Femur (tissue), 1 donor: ENCODE measurements around the gene INSYN1.

Experiments
- DNase-seq: peaks from one replicate; pipeline ENCODE4 v3.0.0-alpha.2; 2017

INSYN1 gene

GRCh38 chr15:73773428-73773827 is 20.3 kb upstream of the INSYN1 start:
- DNase-seq: no peak

GRCh38 chr15:73771385-73772045 is 18.4 kb upstream of the INSYN1 start:
- no peak for DNase-seq

GRCh38 chr15:73770050-73770449 is 16.9 kb upstream of the INSYN1 start:
- no peak for DNase-seq

GRCh38 chr15:73767806-73768501 is 14.8 kb upstream of the INSYN1 start:
- DNase-seq: no peak

GRCh38 chr15:73766598-73766997 is 13.4 kb upstream of the INSYN1 start:
- DNase-seq: no peak

GRCh38 chr15:73765778-73766177 is 12.6 kb upstream of the INSYN1 start:
- no peak for DNase-seq

- DNase-seq: no peak
Observed at GRCh38 chr15:73763931-73764330, 10.8 kb upstream of the INSYN1 start.

- DNase-seq: no peak
Observed at GRCh38 chr15:73760330-73761329, 7.5 kb upstream of the INSYN1 start.

- DNase-seq: no peak
Observed at GRCh38 chr15:73758461-73758860, 5.3 kb upstream of the INSYN1 start.

- DNase-seq: no peak
Observed at GRCh38 chr15:73757571-73757970, 4.4 kb upstream of the INSYN1 start.

- no peak for DNase-seq
Observed at GRCh38 chr15:73756947-73757513, 3.9 kb upstream of the INSYN1 start.

- DNase-seq: no peak
Observed at GRCh38 chr15:73756390-73756789, 3.2 kb upstream of the INSYN1 start.

- no peak for DNase-seq
Observed at GRCh38 chr15:73755946-73756345, 2.8 kb upstream of the INSYN1 start.

GRCh38 chr15:73755481-73755880 is 2.3 kb upstream of the INSYN1 start:
- DNase-seq: no peak

GRCh38 chr15:73754461-73754860 is 1.3 kb upstream of the INSYN1 start:
- DNase-seq: no peak

- DNase-seq: peak; percentile 62
Observed at GRCh38 chr15:73752806-73753193, 351 bp downstream of the INSYN1 start.

- no peak for DNase-seq
Observed at GRCh38 chr15:73751899-73752805, 999 bp downstream of the INSYN1 start.

- no peak for DNase-seq
Observed at GRCh38 chr15:73751511-73751898, 1.6 kb downstream of the INSYN1 start.

GRCh38 chr15:73750951-73751350 is 2.2 kb downstream of the INSYN1 start:
- no peak for DNase-seq

- no peak for DNase-seq
Observed at GRCh38 chr15:73750438-73750837, 2.7 kb downstream of the INSYN1 start.

GRCh38 chr15:73749971-73750370 is 3.2 kb downstream of the INSYN1 start:
- no peak for DNase-seq

- no peak for DNase-seq
Observed at GRCh38 chr15:73749533-73749932, 3.6 kb downstream of the INSYN1 start.
